Left cardiac atrium (tissue), 4 donors: ENCODE data around the gene PLA2G2C. TPM values are rescaled to one million over a fixed set of nuclear protein-coding genes. Genes with fewer than 3 reads are reported as not detected.
A peak's percentile ranks its signal among the peaks of the same experiment; 100 is the strongest.
"Not testable (repeated sequence)": the region's sequence is repeated elsewhere in the genome, so short reads cannot be mapped to it uniquely, and the experiment has no call there.

Source experiments
- ATAC-seq, 2 donors: fragments of 200-7000 bp; cut with Tn5 transposase; one replicate each; pipeline ENCODE4 v1.9.1; 2020; ENCODE audit warnings: mild to moderate bottlenecking in 2 of 2, moderate library complexity in 2 of 2
- DNase-seq: peaks from one replicate; pipeline ENCODE4 v3.0.0-alpha.2; 2020
- intact Hi-C, 2 donors: fragments of 100-400 bp; cut with DNase I; formaldehyde crosslinking; loops; one replicate each; pipeline versions ENCODE4 v1.14.1 to v1.15.1; 2022 to 2023
- total RNA-seq, 2 donors: library from RNA; stranded (reverse); fragmentation: NEBNext Ultra II Directional; extraction: Animal tissue kit (Norgen Biotek cat#: 25700); gene quantifications; one replicate each; pipeline ENCODE4 v1.2.1, GENCODE V29; 2021
- donor health status: DM: no; HTN: yes; CAD: no.
- donor health status: DM: no; HTN: yes; CAD: no; lungs with severe emphysema.
- donor health status: DM: yes; HTN: yes; CAD: no.
- donor health status: Dilated cardiomyopathy.

The PLA2G2C gene
- total RNA-seq, 2 donors from 2014 or later: not detected

DNA sequence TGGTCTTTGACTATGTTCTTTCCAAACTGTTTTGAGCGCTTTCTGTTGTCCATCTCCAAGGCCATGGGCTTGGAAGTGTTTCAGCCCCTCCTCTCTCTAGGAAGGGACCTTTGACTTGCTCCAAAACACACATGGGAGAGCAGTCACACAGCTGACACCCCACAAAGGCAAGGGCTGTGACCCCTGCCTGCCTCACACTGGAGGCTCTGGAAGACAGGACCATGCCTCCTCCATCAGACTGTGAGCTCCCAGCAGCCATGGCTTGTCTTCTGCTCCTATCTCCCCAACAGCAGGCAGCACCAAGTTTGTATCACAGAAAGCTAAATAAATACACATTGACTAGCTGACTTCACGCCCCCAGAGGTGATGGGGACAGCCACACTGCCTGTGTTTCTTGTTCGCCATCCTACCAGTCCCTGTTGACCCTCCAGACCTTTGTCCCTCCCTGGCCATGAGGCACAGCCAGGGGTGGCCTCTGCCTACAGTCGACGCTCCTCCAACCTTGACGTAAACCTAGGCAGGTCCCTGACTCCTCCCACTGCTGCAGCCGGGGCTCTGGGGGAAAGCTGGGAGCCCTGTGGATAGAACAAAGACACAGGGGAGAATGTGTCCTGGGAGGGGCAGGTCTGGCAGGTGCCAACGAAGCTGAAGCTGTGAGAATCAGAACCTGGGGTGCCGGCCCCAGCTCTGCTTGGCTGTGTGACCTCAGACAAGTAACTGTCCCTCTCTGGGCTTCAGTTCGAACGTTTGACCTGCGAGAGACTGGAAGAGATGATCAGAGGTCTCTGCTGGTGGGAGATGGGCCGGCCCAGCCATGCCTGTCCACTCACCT is 42.4 kb downstream of the PLA2G2C start:
- intact Hi-C loops: loop anchor here in 1 of 2 donors (5.0 to 10.0 kb wide), 2 partner anchors 42 to 169 kb away; partner anchors contain the start of gene PLA2G2A
- no peak for ATAC-seq
- no peak for DNase-seq

DNA sequence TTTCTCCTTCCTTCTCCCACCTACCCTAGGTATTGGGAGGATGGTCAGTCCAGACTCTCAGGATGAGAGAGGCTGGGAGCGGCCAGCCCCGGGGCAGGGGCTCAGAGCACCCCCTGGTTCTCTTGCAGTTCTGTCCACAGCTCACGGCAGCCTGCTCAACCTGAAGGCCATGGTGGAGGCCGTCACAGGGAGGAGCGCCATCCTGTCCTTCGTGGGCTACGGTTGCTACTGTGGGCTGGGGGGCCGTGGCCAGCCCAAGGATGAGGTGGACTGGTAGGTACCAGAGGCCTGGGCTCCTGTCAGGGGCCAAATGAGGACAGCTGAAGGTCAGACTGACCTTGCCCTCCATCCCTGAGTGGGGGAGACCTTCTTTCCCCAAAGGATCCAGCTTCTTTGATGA is 43.0 kb downstream of the PLA2G2C start:
- ATAC-seq (no peak), DNase-seq (no peak)
- intact Hi-C loops: loop anchor here in 1 of 2 donors (5.0 to 10.0 kb wide), 2 partner anchors 41 to 169 kb away; partner anchors contain the start of gene PLA2G2A

DNA sequence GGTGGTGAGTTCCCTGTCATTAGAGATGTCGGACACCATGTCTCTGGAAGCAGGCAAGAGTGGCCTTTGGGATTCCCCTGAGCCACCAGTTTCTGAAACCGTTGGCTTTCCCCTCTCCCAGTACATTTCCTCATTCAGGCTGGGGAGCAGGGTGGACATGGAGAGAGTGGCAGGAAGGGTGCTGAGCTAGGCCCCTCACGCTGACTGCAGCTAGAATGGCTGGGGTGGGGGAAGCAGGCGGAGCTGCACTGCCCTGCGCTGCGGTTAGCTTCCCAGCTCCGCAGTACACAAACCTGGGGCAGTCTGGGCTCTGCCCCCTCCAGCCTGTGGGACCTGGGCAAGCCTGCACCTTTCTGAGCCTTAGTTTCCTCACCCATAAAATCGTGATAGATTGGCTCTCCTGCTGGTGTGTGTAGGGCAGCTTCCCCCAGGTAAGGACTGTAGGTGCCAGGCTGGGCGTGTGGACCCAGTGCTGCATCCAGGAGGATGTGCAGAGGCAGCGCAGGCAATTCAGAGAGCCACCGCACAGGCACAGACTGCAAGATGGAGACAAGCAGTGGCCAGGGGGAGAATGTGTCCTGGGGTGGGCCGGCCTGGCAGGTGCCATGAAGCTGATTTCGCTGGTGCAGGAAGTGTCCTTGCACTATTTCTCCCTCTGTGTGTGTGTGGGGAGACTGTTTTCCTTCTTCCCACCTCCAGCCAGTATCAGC is 44.2 kb downstream of the PLA2G2C start:
- intact Hi-C loops: loop anchor here in 1 of 2 donors (5.0 to 10.0 kb wide), 2 partner anchors 40 to 167 kb away; partner anchors contain the start of gene PLA2G2A
- DNase-seq: no peak
- ATAC-seq: no peak

DNA sequence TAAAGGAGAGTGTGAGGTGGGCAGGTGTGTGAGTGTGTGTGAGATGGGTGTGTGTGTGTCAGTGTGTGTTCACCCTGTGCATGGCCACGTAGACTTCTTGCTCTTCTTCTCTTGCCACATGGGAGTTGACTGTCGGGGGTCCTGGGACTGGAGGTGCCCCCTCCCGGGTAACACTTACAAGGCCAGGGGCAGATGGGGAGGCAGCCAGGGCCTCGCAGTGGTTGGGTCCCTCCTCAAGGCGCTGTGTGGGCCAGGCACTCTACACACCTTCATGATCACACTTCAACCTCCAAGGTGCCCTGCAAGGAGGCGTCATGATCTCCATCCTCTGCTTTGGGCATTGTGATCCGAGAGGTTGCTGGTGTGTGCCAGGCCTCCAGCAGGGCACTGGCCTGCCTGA is 44.9 kb downstream of the PLA2G2C start:
- intact Hi-C loops: loop anchor here in 1 of 2 donors (5.0 to 10.0 kb wide), 2 partner anchors 39 to 167 kb away; partner anchors contain the start of gene PLA2G2A
- DNase-seq (no peak), ATAC-seq (no peak)

DNA sequence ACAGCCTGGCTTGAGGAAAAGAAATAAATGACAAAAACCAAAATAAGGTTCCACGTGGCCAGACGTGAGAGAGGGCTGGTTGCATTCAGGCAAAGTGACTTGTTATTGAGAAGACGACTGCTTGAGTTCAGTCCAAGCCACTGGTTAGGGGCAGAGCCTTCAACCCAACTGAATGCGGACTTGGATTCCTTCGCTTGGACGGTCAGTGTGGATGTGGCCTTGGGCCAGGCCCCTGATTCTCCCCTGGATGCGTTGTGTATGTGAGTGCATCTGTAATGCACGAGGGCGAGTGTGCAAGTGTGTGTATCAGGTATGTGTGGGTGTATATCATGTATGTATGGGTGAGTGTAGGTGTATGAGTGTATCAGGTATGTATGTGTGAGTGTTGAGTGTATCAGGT is 45.3 kb downstream of the PLA2G2C start:
- no peak for DNase-seq
- intact Hi-C loops: loop anchor here in 1 of 2 donors (5.0 to 10.0 kb wide), 2 partner anchors 39 to 166 kb away; partner anchors contain the start of gene PLA2G2A
- ATAC-seq: no peak

DNA sequence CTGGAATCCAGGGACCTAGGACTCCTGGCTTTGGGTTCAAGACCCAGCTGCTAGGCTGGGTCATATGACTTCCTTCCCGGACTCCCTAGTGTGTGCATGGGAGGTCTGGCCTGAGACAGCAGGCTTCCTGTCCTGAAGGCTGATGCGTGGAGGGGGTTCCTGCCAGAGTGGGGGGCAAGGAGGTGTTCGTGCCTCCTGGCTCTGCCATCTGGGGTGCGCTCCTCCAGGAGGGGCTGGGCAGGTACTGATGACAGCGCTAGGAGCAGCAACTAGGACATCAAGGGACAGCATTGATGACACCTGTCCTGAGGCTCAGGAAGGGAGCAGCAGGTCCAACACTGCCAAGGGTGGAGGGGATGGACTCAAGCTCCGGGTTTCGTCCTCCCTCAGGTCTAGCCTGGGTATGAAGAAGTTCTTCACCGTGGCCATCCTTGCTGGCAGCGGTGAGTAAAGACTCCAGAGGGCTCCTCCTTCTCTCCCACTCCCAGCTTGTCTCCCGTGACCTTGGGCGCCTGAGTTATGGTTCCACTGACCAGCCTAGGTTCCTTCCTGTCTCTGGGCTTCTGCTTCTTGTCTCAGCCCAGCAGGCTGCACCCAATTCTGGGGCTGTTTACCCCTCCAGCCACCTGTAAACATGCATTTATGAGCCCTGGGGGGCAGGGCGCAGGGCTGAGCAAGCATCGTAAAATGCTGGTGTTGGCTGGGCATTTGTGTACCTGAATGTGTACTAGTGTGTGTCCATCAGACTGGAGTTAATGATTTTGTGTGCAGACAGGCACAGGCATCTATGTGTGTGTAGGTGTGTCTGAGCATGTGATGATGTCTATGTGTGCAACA is 46.3 kb downstream of the PLA2G2C start:
- intact Hi-C loops: loop anchor here in 1 of 2 donors (5.0 to 10.0 kb wide), 2 partner anchors 38 to 165 kb away; partner anchors contain the start of gene PLA2G2A
- ATAC-seq (no peak), DNase-seq (no peak)

DNA sequence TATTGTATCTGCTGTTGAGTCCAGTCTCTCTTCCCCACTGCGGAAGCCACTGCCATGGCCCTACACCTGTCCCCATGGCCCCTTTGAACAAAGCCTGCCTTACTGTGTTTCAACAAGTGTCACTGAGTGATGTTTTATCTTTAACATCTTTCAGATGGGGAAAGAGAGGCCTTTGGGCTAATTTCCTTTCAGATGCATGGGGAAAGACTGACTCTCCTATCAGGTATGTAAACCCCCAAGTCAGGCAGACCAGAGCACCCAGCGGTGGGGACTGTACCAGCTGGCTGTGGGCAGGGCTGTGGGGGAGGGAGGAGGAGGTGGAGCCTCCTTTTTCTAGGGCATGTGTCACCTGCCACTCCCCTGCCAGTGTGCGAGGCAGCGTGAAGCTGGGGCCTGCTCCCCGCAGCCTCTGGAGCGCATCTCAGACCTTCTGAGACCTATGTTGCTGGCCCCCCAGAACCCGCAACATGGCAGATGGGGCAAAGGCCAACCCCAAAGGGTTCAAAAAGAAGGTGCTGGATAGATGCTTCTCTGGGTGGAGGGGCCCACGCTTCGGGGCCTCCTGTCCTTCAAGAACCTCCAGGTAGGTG is 47.3 kb downstream of the PLA2G2C start, which contains the start of gene PLA2G2F:
Gene PLA2G2F, plus strand, starts transcription at position 363 of the 590 bp plus-strand sequence. Its CDS starts 105 bp downstream, at position 468.
- DNase-seq: no peak
- ATAC-seq: no peak
- intact Hi-C loops: no loop called here

DNA sequence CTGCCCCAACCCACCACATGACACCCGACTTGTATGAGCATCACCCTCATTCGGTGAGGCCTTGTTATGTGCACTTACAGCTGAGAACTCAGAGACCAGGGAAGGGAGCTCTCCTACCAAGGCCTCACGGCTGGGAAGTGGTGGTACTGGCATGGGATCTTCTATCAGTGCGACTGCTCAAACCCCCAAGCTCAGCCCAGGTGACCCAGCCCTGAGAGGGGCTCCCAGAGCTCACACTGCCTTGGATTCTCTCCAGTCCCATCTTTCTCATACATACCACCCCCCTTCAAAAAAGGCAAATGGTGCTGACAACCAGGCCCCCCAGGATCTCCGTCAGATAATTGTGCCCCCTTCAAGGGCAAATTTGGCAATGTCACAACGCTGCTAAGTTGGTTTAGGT is 48.0 kb downstream of the PLA2G2C start:
- DNase-seq: no peak

DNA sequence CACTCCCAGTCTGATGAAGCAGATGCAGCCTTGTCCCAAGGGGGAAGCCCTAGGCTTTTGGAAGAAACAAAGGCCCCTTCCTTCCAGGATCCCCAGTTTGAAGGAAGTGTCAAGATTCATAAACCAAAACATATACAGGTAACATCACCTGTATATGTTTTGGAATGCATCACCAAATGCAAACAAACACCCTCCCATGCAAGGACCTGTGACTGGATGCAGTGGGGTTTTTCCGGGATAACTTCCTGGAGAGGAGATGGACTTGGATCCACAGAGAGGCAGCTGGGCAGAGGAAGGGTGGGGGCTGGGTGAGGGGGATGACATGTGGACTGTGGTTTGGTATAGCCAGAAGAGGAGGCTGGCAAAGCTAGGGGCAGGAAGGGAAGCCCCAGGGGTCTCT is 48.7 kb downstream of the PLA2G2C start:
- no peak for ATAC-seq

More for the DNA sequence above, 48.0 kb downstream of the PLA2G2C start:
- ATAC-seq: no peak
- intact Hi-C loops: no loop called here

DNA sequence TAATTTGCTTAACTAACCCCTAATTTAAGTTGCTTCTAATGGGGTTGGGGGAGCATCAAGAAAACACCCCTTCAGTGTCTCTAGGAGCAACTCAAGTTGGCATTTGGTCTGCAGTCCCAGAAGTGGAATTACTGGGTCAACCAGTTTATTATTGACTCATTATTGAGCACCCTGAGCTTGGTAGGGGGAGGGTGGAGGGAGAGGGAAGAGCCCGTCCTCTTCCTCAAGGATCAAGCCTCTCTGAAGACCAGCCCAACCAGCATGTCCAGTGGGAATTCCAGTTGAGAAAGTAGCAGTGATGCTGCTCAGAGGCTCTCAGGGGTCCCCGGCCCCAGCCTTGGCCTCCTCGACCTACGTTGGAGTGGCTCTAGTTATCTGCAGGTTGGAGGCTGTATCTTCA is 49.3 kb downstream of the PLA2G2C start:
- DNase-seq (no peak), ATAC-seq (no peak)
- intact Hi-C loops: no loop called here

More for the DNA sequence above, 48.7 kb downstream of the PLA2G2C start:
- DNase-seq: no peak
- intact Hi-C loops: no loop called here

DNA sequence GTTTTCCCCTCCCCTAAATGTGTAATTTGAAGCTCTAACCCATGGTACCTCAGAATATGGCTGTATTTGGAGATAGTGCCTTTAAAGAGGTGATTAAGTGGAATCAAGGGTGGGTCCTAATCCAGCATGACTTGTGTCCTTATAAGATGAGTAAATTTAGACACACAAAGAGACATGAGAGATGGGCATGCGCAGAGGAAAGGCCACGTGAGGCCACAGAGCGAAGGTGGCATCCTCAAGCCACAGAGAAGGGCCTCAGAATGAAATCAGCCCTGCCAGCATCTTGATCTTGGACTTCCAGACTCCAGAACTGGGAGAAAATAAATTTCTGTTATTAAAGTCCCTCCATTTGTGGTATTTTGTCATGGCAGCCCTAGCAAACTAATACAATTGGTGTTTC is 50.1 kb downstream of the PLA2G2C start:
- ATAC-seq (no peak), DNase-seq (no peak)
- intact Hi-C loops: no loop called here

DNA sequence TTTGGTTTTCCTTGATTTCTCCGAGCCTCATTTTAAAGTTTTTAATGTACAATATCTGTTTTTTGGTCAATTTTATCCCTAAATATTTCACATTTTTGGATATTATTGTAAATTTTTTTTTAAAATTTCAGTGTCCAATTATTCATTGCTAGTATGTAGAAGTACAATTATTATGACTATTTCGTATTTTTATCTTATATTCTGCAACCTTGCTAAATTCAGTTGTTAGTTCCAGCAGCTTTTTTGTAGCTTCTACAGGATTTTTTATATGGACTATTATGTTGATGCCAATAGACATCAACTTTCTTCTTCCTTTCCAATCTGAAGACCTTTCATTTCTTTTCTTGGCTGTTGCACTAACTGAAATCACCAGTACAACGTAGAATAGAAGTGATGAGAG is 51.3 kb downstream of the PLA2G2C start:
- intact Hi-C loops: no loop called here
- no peak for ATAC-seq
- no peak for DNase-seq

DNA sequence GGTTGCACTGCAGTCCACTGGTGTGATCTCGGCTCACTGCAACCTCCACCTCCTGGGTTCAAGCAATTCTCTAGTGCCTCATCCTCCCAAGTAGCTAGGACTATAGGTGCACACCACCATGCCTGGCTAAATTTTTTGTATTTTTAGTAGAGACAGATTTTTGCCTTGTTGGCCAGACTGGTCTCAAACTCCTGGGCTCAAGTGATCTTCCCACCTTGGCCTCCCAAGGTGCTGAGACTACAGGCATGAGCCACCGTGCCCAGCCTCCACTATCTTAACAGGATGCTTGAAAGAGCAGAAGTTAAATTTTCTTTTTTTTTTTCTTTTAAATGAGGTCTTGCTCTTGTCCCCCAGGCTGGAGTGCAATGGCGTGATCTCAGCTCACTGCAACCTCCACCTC is 55.8 kb downstream of the PLA2G2C start:
- ATAC-seq, intact Hi-C loops, DNase-seq: not testable (repeated sequence)

DNA sequence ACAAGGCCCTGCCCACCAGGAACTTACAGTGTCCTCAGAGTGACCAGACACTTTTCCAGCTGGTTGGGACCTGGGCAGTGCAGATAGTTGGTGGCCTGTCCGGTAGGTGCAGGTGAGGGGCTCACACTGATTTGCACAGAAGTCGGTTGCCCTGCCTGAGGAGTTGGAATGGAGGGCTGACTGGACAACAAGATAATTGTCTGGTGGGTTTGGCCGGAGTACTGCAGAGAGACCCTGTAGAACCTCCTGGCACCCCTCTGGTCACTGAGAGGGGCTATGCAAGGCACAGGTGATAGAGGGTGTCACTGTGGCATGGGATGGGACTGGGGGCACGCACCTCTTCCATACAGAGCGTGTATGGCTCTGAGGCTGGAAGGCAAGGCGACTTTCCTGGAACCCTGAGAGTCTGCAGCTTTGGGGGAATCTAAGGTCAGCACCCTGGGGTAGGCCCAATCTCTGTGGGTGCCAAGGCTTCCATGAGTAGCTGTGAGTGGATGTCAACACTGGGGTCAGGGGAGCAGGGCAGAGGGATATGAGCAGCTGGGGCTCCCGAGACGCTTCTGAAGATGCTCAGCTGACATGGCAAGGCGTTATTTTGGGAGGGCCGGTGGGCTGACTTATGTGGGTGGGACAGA is 59.4 kb downstream of the PLA2G2C start:
- intact Hi-C loops: no loop called here
- no peak for DNase-seq
- ATAC-seq: no peak

DNA sequence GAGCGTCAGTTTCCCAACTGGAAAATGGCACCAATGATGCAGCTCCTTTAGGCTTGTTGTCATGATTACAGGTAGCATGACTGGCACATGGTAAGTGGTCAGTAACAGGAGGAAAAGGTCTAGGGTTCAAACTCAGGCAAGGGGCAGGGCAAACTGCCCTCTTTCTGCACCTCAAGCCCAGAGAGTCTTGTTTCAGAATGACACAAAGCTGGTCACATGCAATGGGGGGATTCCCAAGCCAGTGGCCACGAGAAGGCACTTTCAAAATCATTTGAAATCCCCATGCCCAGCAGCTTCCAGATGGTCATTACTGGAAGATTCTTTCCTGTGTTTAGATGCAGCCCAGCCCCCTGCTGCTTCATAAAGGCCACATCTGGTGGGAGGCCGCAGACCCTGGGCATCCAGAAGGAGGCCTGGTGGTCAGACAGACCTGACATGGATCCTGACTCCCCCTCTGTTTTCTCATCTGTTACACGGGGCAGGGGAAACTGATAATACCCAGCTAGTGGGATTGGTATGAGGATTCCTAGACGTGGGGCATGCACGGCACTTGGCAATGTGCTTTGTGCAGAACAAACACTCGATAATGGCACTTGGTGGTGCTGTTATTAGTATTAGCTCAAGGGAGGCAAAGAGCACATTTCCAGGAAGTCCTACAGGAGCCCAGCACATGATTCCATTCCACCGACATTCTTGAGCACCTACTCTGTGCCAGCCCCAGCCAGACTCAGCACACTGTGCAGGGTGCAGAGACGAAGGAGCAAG is 60.1 kb downstream of the PLA2G2C start:
- no peak for ATAC-seq
- no peak for DNase-seq
- intact Hi-C loops: no loop called here

DNA sequence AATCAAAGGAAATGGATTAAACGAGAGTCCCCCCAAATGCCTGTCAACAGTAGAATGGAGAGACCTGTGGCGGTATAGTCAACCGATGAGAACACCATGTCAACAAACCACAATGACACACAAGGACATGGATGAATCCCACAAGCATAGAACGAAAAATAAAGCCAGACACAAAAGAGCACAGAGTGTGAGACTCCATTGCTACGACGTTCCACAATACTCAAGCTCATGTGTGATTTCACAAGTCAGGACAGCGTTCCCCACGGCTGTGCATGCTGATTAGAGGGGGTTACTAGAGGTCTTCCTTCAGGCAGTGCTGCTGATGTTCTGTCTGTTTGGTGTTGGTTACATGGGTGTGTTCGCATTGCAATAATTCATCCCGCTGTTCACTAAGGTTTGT is 61.2 kb downstream of the PLA2G2C start:
- ATAC-seq: peak; percentile 72 to 73
- no peak for DNase-seq
- intact Hi-C loops: no loop called here

DNA sequence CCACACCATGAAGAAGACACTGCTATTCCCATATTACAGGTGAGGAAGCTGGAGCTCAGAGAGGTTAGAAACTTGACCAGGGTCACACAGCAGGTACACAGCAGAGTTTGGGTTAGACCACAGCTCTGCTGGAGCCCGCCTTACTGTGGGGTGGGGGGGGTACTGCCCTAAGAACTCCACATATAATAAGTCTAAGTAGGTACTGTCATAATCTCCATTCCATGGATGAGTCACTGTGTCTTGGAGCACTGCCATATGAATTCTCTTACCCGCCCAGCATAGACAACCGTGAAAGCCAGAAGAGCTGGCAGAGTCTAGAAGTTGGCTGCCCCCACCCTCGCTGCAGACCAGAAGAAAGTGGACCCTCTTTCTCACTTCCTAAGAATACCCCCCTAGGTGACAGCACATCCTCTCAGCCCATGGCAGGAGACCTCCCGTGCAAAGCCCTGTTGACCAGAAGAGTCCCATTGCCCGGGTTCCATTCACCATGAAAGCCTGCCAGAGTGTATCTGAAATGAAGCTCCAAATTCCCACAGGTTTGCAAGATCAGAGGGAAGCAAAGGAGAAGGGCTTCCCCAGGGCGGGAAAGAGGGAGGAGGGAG is 61.8 kb downstream of the PLA2G2C start:
- intact Hi-C loops: no loop called here
- peak; percentile 60 for DNase-seq
- peak; percentile 80 to 97 for ATAC-seq
